Measurements from ENCODE around the gene WNT1.

WNT1 gene

DNA sequence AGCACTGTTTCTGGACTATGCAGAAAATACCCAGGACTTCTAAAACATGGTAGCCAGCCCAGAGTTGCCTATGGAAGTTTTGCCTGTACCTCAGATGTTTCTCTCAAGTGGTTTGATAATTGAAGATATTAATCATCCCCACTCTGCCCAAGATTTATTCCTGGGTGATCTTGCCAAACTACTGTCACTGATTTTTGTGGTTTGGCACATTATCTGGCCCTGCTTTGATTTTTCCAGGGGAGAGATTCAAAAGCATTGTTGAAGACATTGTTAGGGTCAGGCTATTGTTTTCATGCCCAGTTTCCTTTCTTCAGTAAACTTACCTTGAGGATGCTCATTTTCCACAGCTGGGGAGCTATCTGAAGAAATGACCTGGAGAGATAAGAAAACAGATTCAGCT, 34.6 kb downstream of the WNT1 start:
- no peak for FAIRE-seq

DNA sequence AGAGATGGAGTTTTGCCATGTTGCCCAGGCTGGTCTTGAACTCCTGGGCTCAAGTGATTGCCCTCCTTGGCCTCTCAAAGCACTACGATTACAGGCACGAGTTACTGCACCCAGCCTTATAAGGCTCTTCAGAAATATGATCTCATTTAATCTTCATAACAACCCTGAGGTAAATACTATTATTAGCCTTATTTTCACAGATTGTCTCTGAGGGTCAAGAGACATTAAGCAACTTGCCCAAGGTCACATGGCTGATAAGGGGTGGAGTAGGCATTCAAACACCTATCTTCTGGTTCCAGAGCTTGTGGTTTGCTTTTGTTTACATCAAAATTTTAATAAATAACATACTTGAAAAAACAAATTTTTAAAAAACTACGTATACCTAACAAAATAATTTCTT, 35.3 kb downstream of the WNT1 start:
- no peak for FAIRE-seq

DNA sequence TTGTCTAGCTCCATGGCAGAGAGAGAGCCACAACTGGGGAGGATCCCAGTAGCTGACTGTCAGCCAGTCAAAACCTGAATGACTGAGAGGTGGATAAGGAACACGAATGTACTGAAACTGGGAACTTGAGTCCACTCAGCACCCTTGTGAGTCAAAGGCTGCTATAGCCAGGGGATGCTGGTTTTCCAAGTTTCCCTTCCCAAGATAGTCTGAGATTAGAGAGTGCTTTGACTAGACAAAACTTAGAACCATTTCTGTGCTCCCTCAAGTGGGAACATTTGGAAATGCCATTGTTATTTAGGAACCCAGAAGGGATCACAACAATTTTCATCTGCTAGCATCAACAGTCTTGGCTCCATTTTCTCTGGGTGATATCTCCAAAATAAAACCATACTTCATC, 36.4 kb downstream of the WNT1 start:
- FAIRE-seq, result no peak

DNA sequence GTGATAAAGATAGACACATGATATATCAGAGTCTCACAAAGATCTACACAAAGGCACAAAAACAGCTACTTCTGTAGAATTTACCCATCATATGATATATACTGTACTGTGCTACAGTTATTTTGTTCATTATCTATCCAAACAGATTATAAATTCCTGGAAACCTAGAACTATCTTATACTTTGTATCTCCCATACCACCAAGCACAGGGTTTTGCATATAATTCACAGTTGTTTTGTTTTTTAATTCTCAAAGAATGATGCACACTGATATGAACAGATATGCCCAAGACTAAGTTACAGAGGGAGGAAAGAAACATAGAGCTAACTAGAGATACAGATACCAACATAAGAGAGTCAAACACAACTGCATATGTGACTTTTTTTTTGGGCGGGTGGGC, 37.1 kb downstream of the WNT1 start:
- FAIRE-seq, result no peak

DNA sequence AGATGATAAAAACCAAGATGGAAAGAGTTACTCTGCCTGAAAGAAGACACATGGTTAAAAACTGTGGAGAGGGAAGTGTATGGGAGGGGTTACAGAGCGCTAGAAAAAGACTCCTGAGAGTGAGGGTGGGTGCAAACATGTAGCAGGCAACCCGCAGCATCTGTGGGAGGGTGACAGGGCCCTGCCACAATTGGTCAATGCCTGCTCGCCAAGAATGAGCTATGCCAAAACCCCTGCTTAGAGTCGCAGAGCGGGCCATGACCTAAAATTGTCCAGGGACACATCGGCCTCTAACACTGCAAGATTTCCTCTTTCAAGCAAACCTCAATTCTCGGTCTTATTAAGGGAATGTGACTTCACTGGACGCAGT, 39.8 kb downstream of the WNT1 start:
- no peak for FAIRE-seq

DNA sequence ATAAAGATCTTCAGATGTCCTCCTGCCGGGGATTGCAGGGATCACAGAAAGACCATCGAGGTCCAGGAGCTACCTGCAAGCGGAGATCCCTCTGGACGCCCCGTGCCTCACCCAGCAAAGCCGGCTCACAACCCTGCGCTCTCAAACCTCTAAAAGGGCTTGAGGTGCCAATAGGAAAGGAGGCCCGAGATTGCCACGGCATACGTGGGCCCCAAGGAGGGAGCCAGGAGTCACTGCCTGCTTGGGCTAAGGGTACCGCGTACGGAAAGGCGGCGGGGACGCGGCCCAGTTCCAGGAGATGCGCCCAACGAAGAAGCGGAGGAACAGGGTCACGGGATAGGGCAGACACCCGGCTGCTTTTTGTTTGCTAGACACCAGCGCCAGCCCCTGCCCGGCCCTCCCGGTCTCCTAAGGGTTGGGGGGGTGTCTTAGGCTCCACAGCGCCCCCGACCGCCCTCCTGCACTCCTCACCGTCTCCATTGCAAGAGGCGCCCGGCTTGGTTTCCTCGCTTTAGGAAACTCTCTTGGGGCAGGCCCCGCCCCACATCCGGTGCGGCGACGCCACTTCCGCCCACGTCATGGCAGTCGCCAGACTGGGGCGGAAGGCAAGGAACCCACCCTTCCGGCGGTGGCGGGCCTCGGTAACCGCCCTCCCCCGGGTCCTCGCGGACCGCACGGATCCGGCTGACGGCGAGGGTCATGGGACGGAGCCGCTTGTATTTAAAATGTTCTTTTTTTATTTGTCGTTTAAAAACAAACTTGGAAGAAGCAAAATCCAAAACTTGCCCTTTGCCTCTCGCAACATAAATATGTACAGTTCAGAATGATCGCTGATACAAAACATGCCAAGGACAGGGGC, 40.4 kb downstream of the WNT1 start, which contains the start of gene PRKAG1:
TSS of gene PRKAG1 (minus strand) at position 516 of the 859 bp plus-strand sequence. CDS start at position 480, 36 bp downstream.
- FAIRE-seq, result peak; percentile 79

DNA sequence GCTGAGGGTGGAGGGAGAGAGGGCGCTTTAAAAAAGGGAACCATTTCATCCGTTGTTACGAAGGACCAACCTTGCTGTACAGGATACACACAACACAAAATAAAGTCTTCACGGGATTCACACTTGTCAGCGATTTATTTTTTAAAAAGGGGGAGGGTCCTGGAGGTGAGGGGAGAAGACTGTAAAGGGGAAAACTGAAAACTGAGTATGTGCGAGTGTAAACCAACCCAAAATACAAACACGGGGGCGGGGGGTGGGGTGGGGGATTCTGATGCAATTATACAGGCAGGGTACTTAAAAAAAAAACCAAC, 41.0 kb downstream of the WNT1 start:
- FAIRE-seq, result no peak

DNA sequence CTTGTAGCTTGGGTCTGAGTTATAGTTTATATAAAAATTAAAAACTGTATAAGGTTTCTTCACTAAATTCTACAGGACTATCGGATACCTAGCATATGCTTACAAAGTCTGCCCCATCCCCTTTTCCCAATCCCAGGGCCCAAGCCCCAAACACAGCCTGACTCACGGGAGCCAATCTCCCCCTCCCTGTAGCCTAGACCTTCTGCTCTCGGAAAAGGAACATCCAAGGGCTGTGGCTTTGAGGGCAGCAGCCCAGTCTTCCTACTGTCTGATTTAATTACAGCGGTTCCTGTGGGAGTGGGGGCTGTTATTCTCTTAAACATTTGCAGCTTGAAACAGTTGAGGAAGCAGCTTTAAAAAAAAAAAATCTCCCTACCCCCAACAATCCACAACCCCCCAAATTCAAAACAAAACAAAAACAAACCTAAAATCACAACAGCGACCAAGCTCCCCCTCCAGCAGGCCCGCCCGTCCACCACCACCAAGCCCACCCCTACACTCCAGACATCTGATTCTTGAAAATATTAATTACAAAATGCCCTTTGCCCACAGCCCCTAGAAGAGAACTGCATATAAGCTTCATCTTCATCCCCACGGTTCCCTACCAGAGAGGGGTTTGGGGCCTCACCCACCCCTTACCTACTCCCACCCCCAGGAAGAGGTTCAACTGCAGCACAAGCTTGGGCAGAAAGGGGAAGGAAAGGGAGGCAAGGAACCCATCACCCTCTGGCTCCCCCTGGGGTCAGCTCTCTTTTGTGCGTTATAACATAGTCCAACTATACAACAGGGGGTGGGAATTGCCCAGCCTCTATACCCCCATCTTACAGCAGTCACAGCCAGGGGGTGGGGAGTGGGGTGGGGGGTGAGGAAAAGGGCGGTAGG, 41.6 kb downstream of the WNT1 start:
- FAIRE-seq, result no peak

DNA sequence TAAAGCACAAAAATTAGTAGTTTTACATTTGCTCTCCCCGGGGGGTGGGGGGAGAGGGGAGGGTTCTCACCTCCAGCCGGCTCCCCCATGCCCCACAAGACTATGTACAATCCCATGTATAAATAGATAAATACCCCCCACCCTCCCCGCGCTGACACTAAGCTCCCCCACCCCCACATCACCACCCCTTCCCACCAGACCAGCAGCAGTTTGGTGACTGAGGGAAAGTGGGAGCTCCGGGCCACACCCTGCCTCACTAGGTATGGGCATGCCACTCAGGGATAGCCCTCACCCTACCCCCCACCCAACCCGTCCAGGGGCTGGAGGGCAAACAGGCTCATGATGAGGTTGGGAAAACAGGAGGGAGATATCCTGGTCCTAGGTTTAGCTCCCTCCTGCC, 42.3 kb downstream of the WNT1 start:
- FAIRE-seq, result no peak

DNA sequence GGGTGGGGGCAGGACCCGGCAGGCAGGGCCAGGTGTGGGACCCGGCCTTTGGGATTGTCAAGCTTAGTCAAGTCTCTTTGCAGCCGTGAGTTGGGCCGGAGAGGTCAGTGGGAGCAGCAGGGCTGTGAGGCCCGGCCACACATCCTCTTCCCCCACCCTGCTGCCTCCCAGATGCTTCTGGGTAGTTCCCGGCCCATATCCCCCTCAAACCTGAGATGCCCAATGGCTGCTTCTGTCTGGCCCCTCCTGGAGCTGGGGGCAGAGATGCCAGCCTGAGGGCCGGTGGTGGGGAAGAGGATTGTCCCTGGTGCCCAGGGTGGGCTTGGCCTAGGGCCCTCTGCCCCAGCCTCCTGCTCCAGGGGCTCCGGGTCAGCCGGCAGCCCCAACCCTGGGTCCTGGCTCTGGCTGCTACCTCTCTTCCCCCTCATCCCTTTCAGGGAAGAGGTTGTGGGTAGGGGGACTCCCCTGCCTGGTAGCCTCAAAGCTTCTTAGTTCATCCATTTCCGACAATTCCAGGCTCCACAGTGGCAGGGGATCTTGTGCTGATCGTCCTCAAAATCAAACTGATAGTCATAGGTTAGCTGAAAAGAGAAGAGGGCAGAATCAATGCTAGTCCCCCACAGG, 43.3 kb downstream of the WNT1 start:
- no peak for FAIRE-seq

DNA sequence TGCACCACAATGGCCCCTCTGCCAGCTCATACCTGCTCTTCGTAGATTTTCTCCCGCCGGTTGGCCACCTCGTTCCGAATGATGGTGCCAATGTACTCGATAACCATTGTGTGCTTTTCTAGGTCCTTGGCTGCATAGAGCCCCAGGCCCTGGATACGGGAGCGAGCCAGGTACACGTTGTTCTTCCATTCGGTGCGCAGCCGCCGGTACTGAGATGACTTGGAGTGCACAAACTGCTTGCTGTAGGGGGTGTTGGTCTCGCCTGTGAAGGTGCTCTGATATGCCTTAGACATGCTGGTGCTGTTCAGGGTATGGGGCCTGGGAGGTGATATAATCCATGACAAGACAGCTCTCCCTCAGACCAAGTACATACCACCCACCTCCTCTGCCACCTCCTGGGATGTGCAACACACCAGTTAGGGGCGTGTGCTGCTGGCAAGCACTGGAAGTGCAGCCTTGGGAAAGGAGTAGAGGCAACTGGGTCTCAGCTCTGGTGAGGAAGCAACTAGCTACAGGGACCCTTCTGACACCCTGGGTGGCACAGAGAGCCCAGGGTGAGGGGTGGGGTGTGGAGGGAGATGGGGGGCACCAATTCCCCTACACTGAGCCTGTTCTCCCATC, 44.5 kb downstream of the WNT1 start:
- FAIRE-seq, result no peak

DNA sequence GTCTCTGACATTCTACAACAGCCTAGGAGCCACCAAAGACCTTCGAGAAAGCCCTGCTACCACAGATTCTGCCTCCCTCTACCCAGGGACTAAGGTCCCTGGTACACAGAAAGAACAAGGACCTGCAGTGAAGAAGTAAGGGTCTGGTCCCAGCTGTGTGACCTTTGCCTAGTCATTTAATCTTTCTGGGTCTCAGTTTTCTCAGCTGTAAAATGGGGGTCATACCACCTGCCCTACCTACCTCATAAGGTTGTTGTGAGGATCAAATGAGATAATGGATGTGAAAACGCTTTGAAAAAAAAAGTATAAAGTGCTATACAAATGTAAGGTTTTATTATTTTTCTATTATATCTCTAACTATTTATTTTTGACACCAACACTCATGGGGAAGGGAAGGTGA, 45.7 kb downstream of the WNT1 start:
- no peak for FAIRE-seq

DNA sequence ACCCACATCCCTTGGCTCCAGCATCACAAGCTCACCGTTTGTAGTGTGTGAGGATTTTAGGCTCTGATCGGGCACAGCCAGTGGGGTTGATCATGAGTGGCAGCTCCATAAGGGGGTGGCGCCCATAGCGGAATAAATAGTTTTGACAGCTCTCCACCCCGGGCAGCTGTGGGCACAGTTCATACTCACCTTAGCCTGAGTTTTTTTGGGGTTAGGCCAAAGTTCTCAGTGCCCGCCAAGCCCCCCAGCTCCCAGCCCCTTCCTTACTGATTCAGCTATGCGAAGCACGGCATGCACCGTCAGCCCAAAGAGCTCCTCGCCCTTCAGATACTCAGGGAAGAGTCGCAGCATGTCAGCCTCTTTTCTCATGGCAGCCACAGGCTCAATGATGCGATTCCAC, 46.4 kb downstream of the WNT1 start:
- FAIRE-seq, result no peak

DNA sequence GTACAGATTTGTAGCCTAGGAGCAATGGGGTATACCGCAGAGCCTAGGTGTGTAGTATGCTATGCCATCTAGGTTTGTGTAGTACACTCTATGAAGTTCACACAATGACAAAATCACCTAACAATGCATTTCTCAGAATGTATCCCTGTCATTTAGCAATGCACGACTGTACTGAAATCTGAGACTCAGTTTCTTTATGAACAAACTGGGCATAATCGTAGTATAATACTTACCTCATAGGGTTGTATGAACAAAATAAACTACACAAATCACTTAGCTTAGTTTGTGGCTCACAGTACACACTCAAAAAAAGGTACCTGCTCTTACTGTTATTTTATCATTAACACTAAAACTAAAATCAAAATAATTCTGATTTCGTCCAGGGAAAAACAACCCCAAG, 47.3 kb downstream of the WNT1 start:
- FAIRE-seq, result no peak

DNA sequence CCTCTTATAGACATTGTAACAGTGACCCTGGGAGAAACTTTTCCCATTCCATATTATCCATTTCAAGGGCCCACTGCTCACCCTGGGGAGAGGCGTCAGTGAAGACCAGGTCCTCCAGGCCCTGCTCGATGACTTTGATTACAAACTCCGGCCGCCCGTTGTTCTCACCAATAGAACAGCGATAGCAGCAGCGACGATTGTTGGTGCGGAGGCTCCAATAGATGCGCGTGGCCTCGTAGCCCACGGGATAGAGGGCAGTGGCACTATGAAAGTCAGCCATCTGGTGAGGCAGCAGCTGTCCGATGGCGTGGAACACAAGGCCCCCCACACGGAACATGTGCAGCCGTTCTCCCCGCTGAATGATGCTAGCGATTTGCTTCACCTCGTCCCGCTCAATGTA, 48.0 kb downstream of the WNT1 start:
- no peak for FAIRE-seq

DNA sequence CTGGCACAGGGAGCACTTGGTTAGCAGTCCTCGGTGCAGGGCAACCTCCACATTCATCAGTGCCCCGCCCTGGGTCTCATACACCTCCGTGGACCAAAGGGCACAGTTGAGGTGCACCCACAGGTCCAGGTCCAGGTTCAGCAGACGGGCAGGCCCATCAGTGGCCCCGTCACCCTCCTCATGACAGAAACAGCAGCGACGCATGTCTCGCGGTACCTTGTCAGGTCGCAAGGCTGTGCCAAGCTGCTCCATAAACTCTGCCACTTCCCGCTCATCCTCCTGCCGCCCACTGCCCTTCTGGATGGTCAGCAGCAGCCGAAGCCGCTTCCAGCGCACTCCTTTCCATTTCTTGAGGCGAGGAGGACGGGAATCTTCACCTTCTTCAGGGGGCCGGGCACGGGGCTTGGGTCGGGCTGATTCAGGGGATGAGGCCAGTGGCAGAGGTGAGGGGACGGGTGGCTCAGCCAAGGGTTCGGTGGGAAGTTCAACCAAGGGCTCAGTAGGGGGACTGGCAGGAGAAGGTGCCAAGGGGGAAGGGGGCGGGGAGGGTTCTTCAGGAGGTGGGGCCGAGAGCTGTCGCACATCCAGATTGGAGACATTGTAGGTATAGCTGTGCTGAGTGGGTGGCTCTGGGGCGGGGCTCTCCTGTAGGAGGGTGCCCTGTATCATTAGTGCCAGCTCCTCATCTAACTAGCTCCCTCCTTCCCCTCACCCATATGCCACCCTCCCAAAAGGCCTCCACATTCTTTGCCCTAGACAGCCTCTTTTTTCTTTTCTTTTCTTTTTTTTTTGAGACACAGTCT, 48.8 kb downstream of the WNT1 start:
- no peak for FAIRE-seq

DNA sequence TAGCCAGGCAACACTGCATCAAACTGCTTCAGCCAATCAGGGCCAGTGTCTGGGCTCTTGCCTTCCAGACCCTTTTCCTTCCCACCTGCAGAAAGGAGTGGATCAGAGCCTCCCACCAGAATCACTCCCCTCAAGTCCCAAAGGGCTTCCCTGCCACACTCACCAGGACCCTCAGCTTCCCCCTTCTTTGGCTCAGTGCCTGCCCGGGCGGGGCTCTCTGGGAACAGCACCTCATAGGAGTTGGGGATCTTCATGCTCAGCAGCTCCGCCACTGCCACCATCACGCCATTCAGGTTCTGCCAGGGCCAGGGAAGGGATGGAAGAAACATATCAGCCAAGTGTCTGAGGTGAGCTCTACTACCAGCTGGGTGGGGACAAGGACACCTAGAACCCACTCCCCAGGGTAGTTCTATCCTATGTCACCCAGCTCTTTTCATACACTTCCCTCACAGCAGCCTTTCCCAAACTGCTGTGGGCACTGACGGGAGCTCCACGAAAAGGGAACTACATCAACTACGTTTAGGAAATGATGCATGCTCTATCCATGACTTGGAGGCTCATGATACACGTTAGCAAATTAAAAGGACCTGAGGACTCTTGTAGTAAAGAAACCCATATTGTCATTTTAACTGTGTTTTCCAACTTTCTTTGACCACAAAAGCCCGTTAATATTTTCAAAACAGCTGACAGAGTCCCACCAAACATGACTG, 49.9 kb downstream of the WNT1 start:
- no peak for FAIRE-seq

DNA sequence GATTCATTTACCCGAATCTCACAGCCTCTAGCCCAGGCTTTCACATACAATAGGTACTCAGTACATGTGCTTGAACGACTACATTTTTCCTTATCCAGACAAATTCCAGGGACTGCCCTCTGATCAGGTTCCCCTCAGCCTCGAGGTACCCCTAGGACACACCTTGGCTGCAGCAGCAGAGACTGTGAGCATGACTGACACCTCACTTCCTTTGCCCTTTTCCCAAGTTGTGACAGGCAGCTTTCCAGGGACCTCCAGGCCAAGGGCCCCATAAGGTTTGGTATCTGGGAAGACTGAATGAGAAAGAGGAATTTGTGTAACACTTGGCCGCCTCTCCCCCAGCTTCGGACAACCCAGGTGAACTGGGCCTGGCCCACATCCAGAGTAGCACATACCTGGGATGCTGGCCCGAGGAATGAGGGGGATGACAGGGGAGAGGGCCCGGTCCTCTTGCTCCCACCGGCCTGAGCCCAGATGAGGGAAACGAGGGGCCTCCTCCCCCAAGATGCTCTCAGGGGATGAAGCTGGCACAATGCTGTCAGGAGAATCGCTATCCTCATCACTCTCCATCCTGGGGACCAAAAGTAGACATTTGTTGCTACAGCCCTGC, 50.6 kb downstream of the WNT1 start:
- no peak for FAIRE-seq

DNA sequence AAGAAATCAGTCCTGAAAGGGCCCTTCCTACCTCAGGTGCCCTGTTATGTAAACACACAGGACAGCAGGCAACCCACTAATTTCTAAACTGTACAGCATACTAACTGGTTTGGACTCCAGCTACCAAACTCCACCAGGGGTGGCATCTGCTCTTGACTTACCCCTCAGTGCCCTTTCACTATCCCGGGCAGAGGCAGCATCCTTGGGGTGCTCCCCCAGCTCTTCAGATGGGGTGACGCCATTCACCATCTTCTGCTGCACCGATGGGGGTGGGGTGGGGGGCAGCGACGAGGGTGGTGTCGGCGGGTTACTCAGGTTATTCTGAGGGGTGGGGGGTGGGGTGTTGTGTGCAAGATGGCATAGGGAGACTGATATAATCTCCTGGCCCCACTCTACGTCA, 52.0 kb downstream of the WNT1 start:
- FAIRE-seq, result no peak

DNA sequence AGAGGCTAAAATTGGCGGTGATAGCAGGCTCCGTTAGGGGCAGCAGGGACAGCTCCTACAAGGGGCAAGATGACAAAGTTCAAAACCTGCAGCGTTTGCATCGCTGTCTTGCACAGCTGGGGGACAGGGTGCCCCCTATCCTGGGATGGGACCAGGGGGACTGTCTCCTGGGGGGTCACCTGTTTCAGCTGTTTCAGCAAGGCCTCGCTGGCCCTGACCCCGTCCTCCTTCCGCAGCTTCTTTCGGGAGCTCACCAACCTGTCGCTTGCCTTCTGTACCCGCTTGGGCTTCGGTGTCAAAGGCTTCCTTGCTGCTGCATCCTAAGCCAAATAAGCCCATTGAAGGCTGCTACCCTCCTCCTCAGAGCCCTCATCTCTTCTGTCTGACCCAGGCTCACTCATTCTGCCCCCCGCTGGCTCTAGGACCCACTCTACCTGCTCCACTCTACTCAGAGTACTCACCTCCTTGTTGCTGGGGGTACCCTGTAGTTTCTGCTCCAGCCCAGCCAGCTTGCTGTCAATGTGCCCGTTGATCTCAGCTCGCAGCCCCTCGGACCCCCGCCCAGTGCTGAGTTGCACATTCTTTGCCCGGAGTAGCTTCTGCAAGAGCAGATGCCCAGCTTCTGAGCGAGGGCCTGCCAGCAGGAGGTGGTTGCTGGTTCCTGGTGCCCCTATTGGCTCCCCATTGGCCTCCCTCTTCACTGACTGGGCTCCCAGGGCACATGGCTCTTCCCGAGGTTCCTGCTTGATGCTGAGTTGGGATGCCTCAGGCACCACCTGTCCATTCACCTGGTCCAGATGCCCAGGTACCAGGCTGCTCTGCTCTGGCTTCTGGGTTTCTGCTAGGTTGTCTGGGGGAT, 52.8 kb downstream of the WNT1 start:
- FAIRE-seq, result no peak

Measured in TTC549 (cell line).